H7 (cell line): ENCODE measurements around the gene FYCO1. TPM values are rescaled to one million over a fixed set of nuclear protein-coding genes. Genes with fewer than 3 reads are reported as not detected.

Experiments
- DNase-seq: peaks from one replicate; pipeline ENCODE4 v3.0.0; 2012
- H3K27me3 ChIP-seq: 2 replicates; pipeline ENCODE4 v1.6.0; 2011; ENCODE audit warnings: mild to moderate bottlenecking, low read length; ENCODE audit not compliant: control insufficient read depth, insufficient read depth
- H3K36me3 ChIP-seq: replicated peaks from 2 replicates; pipeline ENCODE4 v1.5.1; 2011; ENCODE audit warnings: low read length; ENCODE audit not compliant: control insufficient read depth, insufficient read depth
- H3K4me3 ChIP-seq: 2 replicates; pipeline ENCODE4 v1.5.1; 2011; ENCODE audit warnings: low read depth, mild to moderate bottlenecking, control low read depth, low read length, moderate library complexity; ENCODE audit not compliant: insufficient read depth
- total RNA-seq: library from RNA; depleted of rRNA; stranded (reverse); fragments of >200 nt; shearing (Covaris generic); gene quantifications from 2 replicates; pipeline ENCODE4 v1.2.3, GENCODE V29; 2014

The FYCO1 gene
- total RNA-seq, 1 experiment from 2014 or later, result 4.9 TPM

DNA sequence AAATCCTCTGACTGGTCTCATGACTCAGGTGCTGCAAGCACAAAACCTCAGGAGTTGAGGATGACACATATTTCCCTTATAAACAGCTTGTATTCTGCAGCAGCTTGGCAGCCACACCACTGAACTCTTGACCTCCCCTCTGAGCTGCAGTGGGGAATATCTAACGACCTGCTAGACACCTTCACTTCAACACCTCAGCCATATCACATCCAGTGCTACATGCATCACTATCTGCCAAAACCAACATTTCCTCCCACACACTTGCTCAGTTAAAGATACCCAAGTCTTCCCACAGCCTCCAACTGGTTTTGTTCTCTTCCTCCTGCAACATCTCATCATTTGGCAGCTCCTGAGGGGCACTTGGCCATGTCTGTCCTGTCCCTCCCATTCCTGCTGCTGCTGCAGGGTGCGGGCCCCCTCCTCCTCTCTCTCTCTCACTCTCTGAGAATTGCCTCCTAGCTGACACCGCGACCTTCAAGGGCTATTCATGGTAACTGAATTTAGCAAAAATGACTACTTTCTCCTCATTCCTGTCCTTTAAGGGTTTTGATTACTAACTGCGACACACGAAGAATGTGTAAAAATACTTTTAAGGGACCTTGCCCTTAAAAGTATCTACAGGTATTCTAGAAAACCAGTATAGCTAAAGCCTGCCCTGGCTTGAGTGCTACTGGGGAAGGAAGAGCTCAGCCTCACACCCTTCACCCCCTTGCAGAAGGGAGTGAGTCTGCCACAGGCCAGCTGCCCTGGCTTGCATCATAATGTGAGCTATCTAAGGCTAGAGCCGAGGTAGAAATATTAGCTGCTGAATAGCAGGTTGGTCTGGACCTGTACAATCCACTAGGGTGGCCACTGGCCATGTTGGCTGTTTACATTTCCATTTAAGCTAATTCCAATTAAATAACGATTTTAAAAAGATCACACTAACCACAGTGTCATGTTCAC lies 114.3 kb downstream of the FYCO1 start:
- no peak for DNase-seq
- no peaks in the 10 kb centered on the region for H3K36me3 ChIP-seq
- no peak overlapping the region for H3K4me3 ChIP-seq

DNA sequence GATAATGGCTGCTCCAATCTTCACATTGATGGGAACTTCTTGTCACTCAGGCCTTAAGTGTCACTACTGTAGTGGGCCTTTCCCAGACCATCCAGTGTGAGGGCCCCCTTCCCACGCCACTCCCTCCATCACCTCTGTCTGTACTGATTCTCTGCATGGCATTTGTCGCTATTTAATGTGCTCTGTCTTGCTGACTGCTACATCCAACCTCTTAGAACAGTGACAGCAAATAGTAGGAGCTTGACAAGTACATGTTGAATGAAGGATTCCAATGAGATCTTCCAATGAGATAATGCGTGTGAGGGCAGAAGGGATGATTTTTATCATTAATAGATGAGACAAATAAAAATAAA lies 114.9 kb downstream of the FYCO1 start:
- Histone ChIP-seq H3K36me3 (no peaks in the 10 kb centered on the region), H3K27me3 (peaks cover 3% of the 10 kb centered on the region; the same call in 1 of the 2 replicates), H3K4me3 (no peak overlapping the region)
- no peak for DNase-seq

More for the DNA sequence above, 114.3 kb downstream of the FYCO1 start:
- peaks cover 3% of the 10 kb centered on the region; the same call in 1 of the 2 replicates for H3K27me3 ChIP-seq

DNA sequence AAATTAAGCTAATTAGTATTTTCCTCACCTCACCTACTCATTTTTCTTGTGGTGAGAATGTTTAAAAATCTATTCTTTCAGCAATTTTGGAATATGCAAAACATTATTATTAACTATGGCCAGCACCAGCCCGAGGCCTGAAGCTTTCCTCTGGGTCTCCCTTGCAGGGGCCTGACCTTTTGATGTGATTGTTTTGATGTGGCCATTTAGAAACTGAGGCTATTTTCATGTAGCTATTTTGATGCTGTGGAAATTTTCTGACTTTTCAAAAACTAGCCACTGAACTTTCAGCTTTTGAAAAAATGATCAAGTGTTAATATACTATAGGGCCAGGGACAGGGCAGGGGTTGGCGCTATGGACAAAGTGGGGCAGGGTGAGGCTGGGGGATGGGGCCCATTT lies 117.5 kb downstream of the FYCO1 start:
- H3K4me3 ChIP-seq, result no peak overlapping the region
- DNase-seq, result no peak

DNA sequence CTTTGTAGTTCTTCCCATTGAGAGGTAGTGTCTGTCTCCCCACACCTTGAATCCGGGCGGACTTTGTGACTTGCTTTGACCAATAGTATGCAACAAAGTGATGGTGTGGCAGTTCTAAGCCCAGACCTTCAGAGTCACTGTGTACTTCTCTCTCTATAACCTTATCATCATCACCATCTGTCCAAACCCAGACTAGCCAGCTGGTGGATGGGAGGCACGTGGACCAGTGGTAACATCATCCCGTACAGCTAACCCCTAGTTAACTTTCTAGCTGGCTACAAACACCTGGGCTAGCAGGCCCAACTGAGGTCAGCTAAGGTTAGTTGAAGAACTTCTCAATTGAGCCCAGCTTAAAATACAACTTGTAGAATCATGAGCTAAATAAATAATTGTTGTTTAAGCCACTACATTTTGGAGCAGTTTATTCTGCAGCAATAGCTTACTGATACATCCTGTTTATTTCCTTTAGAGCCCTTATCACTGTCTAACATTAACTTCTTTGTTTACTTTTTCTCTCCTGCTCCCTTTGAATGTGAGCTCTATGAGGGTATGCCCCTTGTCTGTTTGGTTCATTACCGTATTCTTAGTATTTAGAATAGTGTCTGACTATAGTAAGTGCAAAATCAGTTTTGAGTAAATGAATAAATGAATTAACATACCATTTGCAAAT lies 120.8 kb downstream of the FYCO1 start:
- Histone ChIP-seq H3K27me3 (no peaks in the 10 kb centered on the region), H3K4me3 (no peak overlapping the region)
- no peak for DNase-seq

More for the DNA sequence above, 117.5 kb downstream of the FYCO1 start:
- Histone ChIP-seq H3K36me3 (no peaks in the 10 kb centered on the region), H3K27me3 (no peaks in the 10 kb centered on the region)

DNA sequence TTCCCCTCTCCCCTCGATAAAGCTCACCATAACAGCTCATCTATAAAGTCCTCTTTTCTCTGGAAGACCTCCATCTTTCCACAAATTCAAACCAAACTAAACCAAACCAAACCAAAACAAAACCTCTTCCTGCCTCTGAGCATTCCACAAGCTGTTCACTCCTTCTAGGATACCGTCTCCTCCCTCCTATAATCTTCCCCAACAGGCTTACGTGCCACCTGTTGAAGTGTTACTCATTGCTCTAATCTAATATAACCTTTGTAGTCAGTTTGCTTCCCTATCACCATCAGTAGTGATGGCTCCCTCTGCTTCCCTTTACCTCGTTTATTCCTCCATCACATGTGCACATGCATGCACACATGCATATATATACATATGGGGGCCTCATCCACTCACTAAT lies 122.0 kb downstream of the FYCO1 start:
- Histone ChIP-seq H3K4me3 (no peak overlapping the region), H3K36me3 (no peaks in the 10 kb centered on the region), H3K27me3 (no peaks in the 10 kb centered on the region)
- no peak for DNase-seq

More for the DNA sequence above, 120.8 kb downstream of the FYCO1 start:
- no peaks in the 10 kb centered on the region for H3K36me3 ChIP-seq

DNA sequence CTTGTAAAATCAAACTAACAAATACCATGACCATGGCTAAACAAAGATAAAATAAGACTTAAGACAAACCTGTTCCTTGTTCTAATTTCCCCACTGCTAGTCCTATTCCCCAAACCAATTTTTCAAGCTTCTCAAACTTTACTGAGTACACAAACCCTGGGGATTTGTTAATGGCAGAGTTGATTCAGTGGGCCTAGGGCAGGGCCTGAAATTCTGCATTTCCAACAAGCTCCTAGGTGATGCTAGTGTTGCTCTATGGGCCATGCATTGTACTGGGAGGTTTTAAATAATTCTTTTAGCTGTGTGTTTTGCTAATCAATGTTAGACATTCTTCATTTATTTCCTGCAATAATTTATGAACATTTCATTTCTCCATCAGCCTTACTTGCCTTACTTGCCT lies 122.6 kb downstream of the FYCO1 start:
- no peaks in the 10 kb centered on the region for H3K36me3 ChIP-seq
- no peaks in the 10 kb centered on the region for H3K27me3 ChIP-seq
- H3K4me3 ChIP-seq, result no peak overlapping the region
- DNase-seq, result no peak

DNA sequence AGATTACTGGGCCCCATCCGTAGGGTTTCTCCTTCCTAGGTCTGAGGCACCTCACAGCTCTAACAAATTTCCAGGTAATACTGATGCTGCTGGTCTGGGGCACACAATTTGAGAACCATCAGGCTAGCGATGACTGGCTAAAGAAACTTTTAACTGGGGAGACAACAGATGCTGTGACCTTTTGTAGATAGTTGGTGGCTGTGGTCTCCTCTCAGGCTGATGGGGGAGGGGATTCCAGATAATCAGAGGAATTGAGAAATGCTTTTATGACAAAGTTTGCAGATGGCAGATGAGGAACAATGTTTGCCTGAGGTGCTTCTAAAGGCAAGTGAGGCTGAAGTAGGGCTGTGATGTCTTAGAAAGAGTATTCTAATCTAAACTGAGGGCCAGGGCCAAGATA lies 123.1 kb downstream of the FYCO1 start:
- no peak overlapping the region for H3K4me3 ChIP-seq
- no peaks in the 10 kb centered on the region for H3K27me3 ChIP-seq
- no peak for DNase-seq
- H3K36me3 ChIP-seq, result no peaks in the 10 kb centered on the region

DNA sequence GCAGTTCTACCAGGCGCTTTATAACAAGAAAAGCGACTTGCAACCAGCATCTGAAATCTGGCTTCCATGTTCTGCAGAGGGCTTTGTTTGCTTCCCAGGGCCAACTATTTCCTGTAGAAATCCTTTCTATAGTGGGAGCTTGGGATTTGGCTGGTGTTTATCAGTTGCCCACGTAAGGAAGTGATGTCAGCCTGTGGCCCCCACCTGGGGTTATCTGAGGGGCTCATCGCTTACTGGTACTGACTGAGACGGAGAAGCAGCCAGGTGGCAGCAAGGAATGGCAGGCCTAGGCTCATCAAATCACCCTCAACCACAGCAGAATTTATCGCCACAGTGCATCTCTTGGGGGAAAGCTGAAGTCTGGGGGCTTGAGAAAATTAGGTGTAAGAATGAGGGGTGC lies 123.8 kb downstream of the FYCO1 start:
- no peak for DNase-seq
- Histone ChIP-seq H3K36me3 (no peaks in the 10 kb centered on the region), H3K27me3 (no peaks in the 10 kb centered on the region), H3K4me3 (no peak overlapping the region)

DNA sequence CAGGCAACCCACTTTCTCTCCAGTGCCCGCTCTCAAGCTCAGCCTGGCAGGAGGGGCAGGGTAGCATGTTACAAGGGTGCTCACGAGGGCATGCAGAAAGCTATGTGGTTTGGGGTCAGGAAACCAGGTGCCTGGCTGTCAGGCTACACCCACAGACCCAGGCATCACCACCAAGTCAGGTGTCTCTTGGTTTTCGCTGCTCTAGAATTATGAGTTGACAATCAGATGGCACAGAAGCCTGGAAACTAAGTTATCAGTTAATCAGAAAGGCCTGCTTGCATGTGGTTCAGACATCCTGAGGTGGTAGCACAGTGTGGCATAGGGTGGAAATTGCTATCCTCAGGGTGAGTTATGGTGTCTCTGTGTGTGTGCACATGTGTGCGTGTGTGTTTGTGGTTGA lies 125.5 kb downstream of the FYCO1 start:
- no peak overlapping the region for H3K4me3 ChIP-seq
- no peak for DNase-seq
- no peaks in the 10 kb centered on the region for H3K27me3 ChIP-seq
- H3K36me3 ChIP-seq, result no peaks in the 10 kb centered on the region

DNA sequence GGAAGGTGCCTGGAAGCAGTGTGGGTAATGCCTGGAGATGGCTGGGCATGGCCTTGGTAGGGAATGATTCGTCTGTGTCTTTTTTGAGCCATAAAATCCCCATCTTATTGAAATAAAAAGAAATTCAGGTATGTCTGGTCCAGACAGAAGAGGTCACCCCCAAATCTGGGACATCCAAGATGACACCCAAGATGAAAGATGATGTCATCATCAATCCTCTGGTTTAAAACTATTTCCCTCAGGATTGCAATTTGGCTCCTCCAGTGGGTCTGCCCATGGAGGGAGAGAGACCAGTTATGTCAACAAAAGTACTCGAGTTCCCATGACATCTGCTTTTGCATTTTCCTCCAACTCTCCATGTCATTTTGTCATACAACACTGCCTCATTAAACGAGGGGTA lies 126.0 kb downstream of the FYCO1 start:
- H3K36me3 ChIP-seq, result no peaks in the 10 kb centered on the region
- DNase-seq, result no peak
- no peak overlapping the region for H3K4me3 ChIP-seq
- H3K27me3 ChIP-seq, result no peaks in the 10 kb centered on the region

DNA sequence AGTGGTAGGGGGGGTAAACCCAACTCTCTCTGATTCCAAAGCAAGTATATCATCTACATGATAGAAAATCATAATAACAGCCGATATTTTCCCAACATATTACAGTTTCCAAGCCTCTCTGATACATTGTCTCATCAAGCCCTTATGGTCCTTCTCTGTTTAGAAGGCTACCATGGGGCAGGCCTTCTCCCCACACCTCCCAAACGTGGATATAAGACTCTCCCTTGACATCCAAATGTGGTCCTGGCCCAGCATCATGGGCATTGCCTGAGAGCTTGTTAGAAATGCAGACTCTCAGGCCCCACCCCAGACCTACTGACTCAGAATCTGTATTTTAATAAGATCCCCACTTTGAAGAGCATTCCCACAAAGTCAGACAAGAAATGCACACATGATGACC lies 127.0 kb downstream of the FYCO1 start:
- no peak overlapping the region for H3K4me3 ChIP-seq
- no peaks in the 10 kb centered on the region for H3K36me3 ChIP-seq
- no peaks in the 10 kb centered on the region for H3K27me3 ChIP-seq
- no peak for DNase-seq

DNA sequence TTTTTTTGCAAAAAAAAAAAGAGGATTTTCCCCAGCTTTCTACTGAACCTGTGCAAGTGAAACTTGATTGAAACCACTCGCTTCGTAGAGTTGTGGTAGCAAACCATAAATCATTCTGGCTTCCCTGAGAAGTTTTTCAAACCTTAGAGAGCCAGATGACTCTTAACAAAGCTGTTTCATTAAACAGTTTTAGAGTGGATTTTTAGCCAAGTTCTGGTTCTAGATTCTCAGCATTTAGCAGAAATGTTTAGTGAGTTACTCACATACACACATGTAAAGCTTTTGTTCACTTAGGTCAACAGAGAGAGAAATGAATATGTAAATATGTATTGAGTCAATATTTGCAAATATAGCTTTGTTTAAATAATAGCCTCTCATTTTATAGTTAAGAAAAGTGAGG lies 127.4 kb downstream of the FYCO1 start:
- no peak for DNase-seq
- no peaks in the 10 kb centered on the region for H3K36me3 ChIP-seq

More for the DNA sequence above, 127.4 kb downstream of the FYCO1 start:
- no peaks in the 10 kb centered on the region for H3K27me3 ChIP-seq
- no peak overlapping the region for H3K4me3 ChIP-seq
